Measurements from ENCODE around the gene WNT5B.

DNA sequence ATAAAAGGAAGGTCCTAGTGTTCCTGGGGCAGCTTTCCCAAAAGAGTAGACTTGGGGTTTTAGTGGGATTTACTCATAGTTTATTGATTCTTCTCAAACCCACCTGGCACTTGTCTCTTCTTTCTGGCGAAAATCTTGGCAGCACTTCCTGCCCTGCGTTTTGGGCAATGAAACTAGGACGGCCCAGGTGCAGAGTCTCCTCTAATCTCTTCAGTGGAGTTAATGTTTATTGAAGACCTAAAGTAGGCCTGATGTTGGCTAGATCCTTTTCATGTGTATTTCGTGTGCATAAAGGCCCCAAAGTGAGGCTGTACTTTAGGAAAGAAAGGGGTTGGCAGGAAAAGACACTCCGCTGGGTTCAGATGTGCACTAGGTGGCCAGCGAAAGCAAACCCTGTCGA, 5.1 kb downstream of the WNT5B start:
- TF ChIP-seq POLR2A (IDR thresholded peaks at IDR 0.05), result no peak
- TF ChIP-seq, protein P1, sequence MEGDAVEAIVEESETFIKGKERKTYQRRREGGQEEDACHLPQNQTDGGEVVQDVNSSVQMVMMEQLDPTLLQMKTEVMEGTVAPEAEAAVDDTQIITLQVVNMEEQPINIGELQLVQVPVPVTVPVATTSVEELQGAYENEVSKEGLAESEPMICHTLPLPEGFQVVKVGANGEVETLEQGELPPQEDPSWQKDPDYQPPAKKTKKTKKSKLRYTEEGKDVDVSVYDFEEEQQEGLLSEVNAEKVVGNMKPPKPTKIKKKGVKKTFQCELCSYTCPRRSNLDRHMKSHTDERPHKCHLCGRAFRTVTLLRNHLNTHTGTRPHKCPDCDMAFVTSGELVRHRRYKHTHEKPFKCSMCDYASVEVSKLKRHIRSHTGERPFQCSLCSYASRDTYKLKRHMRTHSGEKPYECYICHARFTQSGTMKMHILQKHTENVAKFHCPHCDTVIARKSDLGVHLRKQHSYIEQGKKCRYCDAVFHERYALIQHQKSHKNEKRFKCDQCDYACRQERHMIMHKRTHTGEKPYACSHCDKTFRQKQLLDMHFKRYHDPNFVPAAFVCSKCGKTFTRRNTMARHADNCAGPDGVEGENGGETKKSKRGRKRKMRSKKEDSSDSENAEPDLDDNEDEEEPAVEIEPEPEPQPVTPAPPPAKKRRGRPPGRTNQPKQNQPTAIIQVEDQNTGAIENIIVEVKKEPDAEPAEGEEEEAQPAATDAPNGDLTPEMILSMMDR (IDR thresholded peaks at IDR 0.05 in 8 of 11, conservative IDR thresholded peaks at IDR 0.05 in 3 of 11), result no peak
